A673 (cell line): ENCODE results near the gene GOLPH3L. TPM values are rescaled to one million over a fixed set of nuclear protein-coding genes. Genes with fewer than 3 reads are reported as not detected.
"Not testable (repeated sequence)": the region's sequence is repeated elsewhere in the genome, so short reads cannot be mapped to it uniquely, and the experiment has no call there.

Source experiments
- BruUV-seq: library from RNA; stranded (reverse); fragments of 400-500 nt; replicated peaks from 2 replicates; lab custom pipeline; 2021; lab: Mats Ljungman, UMichigan
- CTCF ChIA-PET: fragments of 300-600 bp; sonication (Branson Sonifier 250); formaldehyde crosslinking; loops from one replicate; lab custom pipeline; 2022; ENCODE audit warnings: antibody characterized with exemption; lab: Charles Lee
- POLR2A ChIA-PET: fragments of 300-600 bp; sonication (Branson Sonifier 250); formaldehyde crosslinking; loops from one replicate; lab custom pipeline; 2022; ENCODE audit warnings: antibody characterized with exemption; ENCODE audit not compliant: low non-redundant PET; lab: Charles Lee
- DNase-seq: peaks from one replicate; pipeline ENCODE4 v3.0.0-alpha.2; 2015; ENCODE audit warnings: low spot score
- H3K27ac ChIP-seq: fragments of 200-600 bp; sonication (generic); 2 replicates; pipeline ENCODE4 v1.5.1; 2016; ENCODE audit warnings: mixed run types, low read depth, mild to moderate bottlenecking, mixed read lengths, antibody characterized with exemption, low read length; ENCODE audit not compliant: poor library complexity, severe bottlenecking
- H3K27me3 ChIP-seq: fragments of 200-600 bp; sonication (generic); replicated peaks from 2 replicates; pipeline ENCODE4 v1.6.1; 2017; ENCODE audit warnings: mixed run types, low read depth, mild to moderate bottlenecking, mixed read lengths, antibody characterized with exemption, low read length; ENCODE audit not compliant: insufficient read depth, poor library complexity
- H3K36me3 ChIP-seq: fragments of 200-600 bp; sonication (generic); 2 replicates; pipeline ENCODE4 v1.6.1; 2016; ENCODE audit warnings: mixed run types, mild to moderate bottlenecking, mixed read lengths, antibody characterized with exemption, low read length; ENCODE audit not compliant: insufficient read depth, poor library complexity, severe bottlenecking
- H3K4me1 ChIP-seq: fragments of 200-600 bp; sonication (generic); 2 replicates; pipeline ENCODE4 v1.6.1; 2017; ENCODE audit warnings: mixed run types, mild to moderate bottlenecking, mixed read lengths, antibody characterized with exemption, low read length; ENCODE audit not compliant: insufficient read depth, poor library complexity, severe bottlenecking
- H3K4me3 ChIP-seq: fragments of 200-600 bp; sonication (generic); 2 replicates; pipeline ENCODE4 v1.5.1; 2016; ENCODE audit warnings: low read depth, mixed run types, mild to moderate bottlenecking, mixed read lengths, low read length; ENCODE audit not compliant: poor library complexity, severe bottlenecking
- H3K9me3 ChIP-seq: fragments of 200-600 bp; sonication (generic); 2 replicates; pipeline ENCODE4 v1.6.1; 2016; ENCODE audit warnings: mixed run types, low read depth, mild to moderate bottlenecking, mixed read lengths, antibody characterized with exemption, low read length; ENCODE audit not compliant: poor library complexity, severe bottlenecking
- EZH2 ChIP-seq: fragments of 200-600 bp; sonication (generic); IDR thresholded peaks from 2 replicates; pipeline ENCODE4 v1.6.1; 2017; ENCODE audit warnings: borderline replicate concordance, low read depth, mild to moderate bottlenecking, mixed read lengths, antibody characterized with exemption, low read length; ENCODE audit not compliant: poor library complexity, severe bottlenecking
- intact Hi-C: fragments of 100-400 bp; cut with micrococcal nuclease; formaldehyde crosslinking; loops from one replicate; pipeline ENCODE4 v1.10.0; 2022; ENCODE audit not compliant: unreplicated experiment
- total RNA-seq: library from RNA; stranded (reverse); gene quantifications from 2 replicates; pipeline ENCODE4 v1.2.3, GENCODE V29; 2021
- TF ChIP-seq, protein P1 (sequence below): fragments of 300-800, 200-600 bp; sonication (generic); conservative IDR thresholded peaks from 2 replicates; pipeline ENCODE4 v1.5.1; 2017; ENCODE audit warnings: low read depth, mild to moderate bottlenecking, antibody characterized with exemption, low read length, moderate library complexity, mixed read lengths

The GOLPH3L gene
- total RNA-seq, 1 experiment from 2014 or later = 22.6 TPM

- Histone ChIP-seq H3K4me1 (peaks cover 16% of the 10 kb centered on the region), H3K27me3 (no peaks in the 10 kb centered on the region), H3K36me3 (no peaks in the 10 kb centered on the region), H3K4me3 (no peak overlapping the region), H3K27ac (peak overlapping the region; percentile 86), H3K9me3 (no peaks in the 10 kb centered on the region)
- BruUV-seq = TSS peak; percentile 54
- ChIA-PET POLR2A (interaction anchor here (0.5 to 0.6 kb wide), 2 partner anchors 130 to 312 kb away, joined by 6 to 10 read pairs; no protein-coding TSS in a partner anchor), CTCF (no interaction called here)
- TF ChIP-seq, protein P1, sequence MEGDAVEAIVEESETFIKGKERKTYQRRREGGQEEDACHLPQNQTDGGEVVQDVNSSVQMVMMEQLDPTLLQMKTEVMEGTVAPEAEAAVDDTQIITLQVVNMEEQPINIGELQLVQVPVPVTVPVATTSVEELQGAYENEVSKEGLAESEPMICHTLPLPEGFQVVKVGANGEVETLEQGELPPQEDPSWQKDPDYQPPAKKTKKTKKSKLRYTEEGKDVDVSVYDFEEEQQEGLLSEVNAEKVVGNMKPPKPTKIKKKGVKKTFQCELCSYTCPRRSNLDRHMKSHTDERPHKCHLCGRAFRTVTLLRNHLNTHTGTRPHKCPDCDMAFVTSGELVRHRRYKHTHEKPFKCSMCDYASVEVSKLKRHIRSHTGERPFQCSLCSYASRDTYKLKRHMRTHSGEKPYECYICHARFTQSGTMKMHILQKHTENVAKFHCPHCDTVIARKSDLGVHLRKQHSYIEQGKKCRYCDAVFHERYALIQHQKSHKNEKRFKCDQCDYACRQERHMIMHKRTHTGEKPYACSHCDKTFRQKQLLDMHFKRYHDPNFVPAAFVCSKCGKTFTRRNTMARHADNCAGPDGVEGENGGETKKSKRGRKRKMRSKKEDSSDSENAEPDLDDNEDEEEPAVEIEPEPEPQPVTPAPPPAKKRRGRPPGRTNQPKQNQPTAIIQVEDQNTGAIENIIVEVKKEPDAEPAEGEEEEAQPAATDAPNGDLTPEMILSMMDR = no peak
- no peak for TF ChIP-seq EZH2
- DNase-seq = no peak
- intact Hi-C loops = no loop called here
Observed at GRCh38 chr1:150604226-150604588, 92.7 kb downstream of the GOLPH3L start.

DNA sequence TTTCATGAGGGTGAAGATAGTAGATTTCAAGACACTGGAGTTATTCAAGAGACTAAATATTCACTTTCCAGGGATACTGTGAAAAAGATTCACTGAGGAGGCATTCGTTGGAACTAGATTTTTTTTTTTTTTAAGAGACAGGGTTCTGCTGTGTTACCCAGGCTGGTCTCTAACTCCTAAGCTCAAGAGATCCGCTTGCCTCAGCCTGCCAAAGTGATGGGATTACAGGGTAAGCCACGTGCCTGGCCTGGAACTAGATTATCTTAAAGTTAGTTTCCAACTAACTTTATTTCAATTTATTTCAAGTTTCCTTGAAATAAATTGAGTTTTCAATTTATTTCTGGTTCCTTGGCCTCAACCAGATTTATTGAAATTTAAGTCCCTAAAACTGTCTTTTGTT is 93.2 kb downstream of the GOLPH3L start:
- no peaks in the 10 kb centered on the region for H3K27me3 ChIP-seq
- H3K4me1 ChIP-seq = peaks cover 16% of the 10 kb centered on the region
- H3K27ac ChIP-seq = peak overlapping the region; percentile 86
- no peak overlapping the region for H3K4me3 ChIP-seq
- intact Hi-C loops = no loop called here
- no peaks in the 10 kb centered on the region for H3K9me3 ChIP-seq
- DNase-seq = no peak
- TF ChIP-seq, protein P1 = no peak
- no peak for TF ChIP-seq EZH2
- POLR2A ChIA-PET = no interaction called here
- H3K36me3 ChIP-seq = no peaks in the 10 kb centered on the region
- CTCF ChIA-PET = interaction anchor here (0.6 kb wide), 1 partner anchor 421 kb away, joined by 4 read pairs; no protein-coding TSS in a partner anchor
- BruUV-seq = no TSS peak

- CTCF ChIA-PET = not testable (repeated sequence)
Observed at GRCh38 chr1:150602372-150602771, 94.6 kb downstream of the GOLPH3L start.

GRCh38 chr1:150601540-150601939 is 95.4 kb downstream of the GOLPH3L start:
- Histone ChIP-seq H3K4me1 (peaks cover 16% of the 10 kb centered on the region), H3K27ac (no peak overlapping the region), H3K4me3 (no peak overlapping the region), H3K36me3 (no peaks in the 10 kb centered on the region), H3K9me3 (no peaks in the 10 kb centered on the region), H3K27me3 (no peaks in the 10 kb centered on the region)
- intact Hi-C loops = no loop called here
- ChIA-PET POLR2A (no interaction called here), CTCF (no interaction called here)
- TF ChIP-seq EZH2 = no peak
- TF ChIP-seq, protein P1 = no peak
- no peak for DNase-seq
- no TSS peak for BruUV-seq

More at GRCh38 chr1:150602372-150602771, 94.6 kb downstream of the GOLPH3L start:
- DNase-seq, POLR2A ChIA-PET, H3K4me3 ChIP-seq, H3K27ac ChIP-seq, H3K9me3 ChIP-seq, BruUV-seq, H3K36me3 ChIP-seq, H3K27me3 ChIP-seq, intact Hi-C loops: not testable (repeated sequence)
- H3K4me1 ChIP-seq = peaks cover 16% of the 10 kb centered on the region

DNA sequence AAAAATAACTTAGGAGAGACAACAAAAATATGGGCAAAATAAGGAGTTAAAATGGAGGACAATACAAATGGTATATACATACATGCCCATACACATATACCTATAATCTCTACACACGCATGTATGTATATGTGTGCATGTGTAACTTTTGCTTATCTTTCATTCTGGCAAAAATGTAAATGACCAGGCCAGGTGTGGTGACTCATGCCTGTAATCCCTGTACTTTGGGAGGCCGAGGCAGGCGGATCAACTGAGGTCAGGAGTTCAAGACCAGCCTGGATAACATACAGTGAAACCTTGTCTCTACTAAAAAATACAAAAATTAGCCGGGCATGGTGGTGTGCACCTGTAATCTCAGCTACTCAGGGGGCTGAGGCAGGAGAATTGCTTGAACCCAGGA is 98.6 kb downstream of the GOLPH3L start:
- H3K36me3 ChIP-seq, POLR2A ChIA-PET, BruUV-seq, CTCF ChIA-PET, intact Hi-C loops, H3K9me3 ChIP-seq, H3K4me1 ChIP-seq, H3K27me3 ChIP-seq, H3K27ac ChIP-seq, H3K4me3 ChIP-seq, DNase-seq: not testable (repeated sequence)
